Stimulated activated CD8-positive, alpha-beta memory T cell treated with anti-CD3 and anti-CD28 coated beads, Interleukin-4, amount 100 ng/mL, for 48 hours (primary cell): ENCODE results near the gene GALNT9.
"Not testable (repeated sequence)": the region's sequence is repeated elsewhere in the genome, so short reads cannot be mapped to it uniquely, and the experiment has no call there.

ENCODE experiments used
- DNase-seq: peaks from one replicate; pipeline ENCODE4 v3.0.0-alpha.2; 2020

Gene GALNT9

GRCh38 chr12:132153501-132154340, 175.7 kb downstream of the GALNT9 start:
- peak; percentile 71 for DNase-seq

GRCh38 chr12:132152953-132153352, 176.4 kb downstream of the GALNT9 start:
- no peak for DNase-seq

GRCh38 chr12:132152411-132152821, 177.0 kb downstream of the GALNT9 start:
- DNase-seq: no peak

GRCh38 chr12:132151766-132152410, 177.5 kb downstream of the GALNT9 start:
- no peak for DNase-seq

GRCh38 chr12:132151145-132151765, 178.1 kb downstream of the GALNT9 start:
- DNase-seq: no peak

- no peak for DNase-seq
Observed at GRCh38 chr12:132150780-132151144, 178.6 kb downstream of the GALNT9 start.

GRCh38 chr12:132149526-132149925, 179.9 kb downstream of the GALNT9 start:
- DNase-seq: not testable (repeated sequence)

- no peak for DNase-seq
Observed at GRCh38 chr12:132148368-132149045, 180.9 kb downstream of the GALNT9 start.

- DNase-seq: no peak
Observed at GRCh38 chr12:132147423-132148367, 181.7 kb downstream of the GALNT9 start.

- no peak for DNase-seq
Observed at GRCh38 chr12:132146772-132147422, 182.5 kb downstream of the GALNT9 start.
